Measurements from ENCODE around the gene LHPP.

Gene LHPP

DNA sequence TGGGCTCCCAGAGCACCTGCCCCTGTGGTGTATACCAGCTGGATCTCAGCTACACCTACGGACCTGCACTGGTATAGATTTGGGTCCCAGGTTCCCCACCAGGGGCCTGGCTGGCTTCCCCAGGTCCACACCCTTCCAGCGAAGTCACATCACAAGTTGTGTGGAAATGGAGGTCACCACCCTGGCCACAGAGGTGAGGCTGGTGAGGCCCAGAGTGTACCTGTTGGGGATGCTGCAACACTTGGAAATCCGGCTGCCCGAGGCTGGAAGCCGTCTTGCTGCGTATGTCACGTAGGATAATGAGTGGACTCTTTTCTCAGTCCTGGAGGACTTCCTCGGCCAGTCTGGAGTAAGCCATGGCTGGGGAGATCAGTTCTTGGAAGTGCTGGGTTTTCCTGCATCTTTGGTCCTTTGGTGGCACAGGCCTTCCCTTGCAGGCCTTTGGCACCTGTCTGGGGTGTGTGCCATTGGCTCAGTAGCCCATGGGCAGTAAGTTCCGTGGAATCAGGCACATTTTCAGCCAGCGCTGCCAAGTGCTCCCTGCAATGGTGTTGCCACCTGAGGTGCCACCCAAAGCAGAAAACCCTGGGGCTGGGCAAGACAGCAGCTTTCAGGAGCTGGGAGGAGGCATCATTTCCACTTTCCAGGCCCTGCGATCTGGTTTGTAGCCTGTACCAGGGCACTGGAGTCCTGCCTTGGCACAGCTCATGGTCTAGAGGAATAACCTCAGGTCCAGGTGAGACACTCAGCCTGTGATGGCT is 97.9 kb downstream of the LHPP start:
- DNase-seq = no peak

- no peak for DNase-seq
Observed at GRCh38 chr10:124560377-124561105, 98.9 kb downstream of the LHPP start.

- no peak for DNase-seq
Observed at GRCh38 chr10:124561206-124561605, 99.6 kb downstream of the LHPP start.

DNA sequence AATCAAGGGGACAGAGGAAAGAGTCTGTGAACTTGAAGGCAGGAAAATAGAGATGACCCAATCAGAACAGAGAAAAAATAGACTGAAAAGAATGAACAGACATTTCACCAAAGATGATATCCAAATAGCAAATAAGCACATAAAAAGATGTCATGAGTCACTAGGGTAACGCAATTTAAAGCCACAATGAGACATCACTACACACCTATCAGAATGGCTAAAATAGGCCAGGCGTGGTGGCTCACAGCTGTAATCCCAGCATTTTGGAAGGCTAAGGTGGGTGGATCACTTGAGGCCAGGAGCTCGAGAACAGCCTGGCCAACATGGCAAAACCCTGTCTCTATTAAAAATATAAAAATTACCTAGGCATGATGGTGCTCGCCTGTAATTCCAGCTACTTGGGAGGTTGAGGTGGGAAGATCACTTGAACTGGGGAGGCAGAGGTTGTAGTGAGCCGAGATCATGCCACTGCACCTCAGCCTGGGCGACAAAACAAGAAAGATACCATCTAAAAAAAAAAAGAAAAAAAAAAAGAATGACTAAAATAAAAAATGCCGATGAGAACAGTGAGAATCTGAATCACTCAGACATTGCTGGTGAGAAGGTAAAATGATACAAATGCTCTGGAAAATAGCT is 100.9 kb downstream of the LHPP start:
- DNase-seq = no peak

DNA sequence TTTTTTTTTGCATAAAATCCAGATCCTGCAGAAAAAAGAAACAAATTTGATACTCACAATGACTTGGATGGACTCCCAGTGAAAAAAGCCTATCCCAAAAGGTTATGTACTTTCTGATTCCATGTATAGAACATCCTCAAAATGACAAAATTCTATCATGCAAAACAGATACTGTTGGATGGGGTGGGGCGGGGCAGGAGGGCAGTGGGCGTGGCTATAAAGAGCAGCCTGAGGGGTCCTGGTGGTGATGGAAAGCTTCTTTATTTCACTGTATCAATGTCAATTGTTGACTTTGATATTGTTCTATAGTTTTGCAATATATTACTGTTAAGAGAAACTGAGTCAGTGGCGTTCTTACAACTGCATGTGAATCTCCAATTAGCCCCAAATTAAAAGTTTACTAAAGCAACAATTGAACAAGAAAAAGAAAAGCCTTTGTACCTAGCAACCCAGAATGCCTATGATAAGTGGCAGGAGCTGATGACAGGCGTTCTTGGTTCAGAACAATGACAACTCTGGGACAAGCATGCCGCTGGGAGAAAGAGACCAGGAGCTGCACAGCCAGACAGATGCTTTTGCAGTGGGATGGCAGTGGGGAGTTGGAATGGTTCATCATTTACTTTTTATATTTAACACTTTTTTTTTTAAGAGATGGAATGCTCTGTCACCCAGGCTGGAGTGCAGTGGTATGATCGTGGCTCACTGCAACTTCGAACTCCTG is 101.9 kb downstream of the LHPP start:
- DNase-seq = no peak

- no peak for DNase-seq
Observed at GRCh38 chr10:124564881-124565280, 103.3 kb downstream of the LHPP start.

- DNase-seq = peak; percentile 77
Observed at GRCh38 chr10:124565565-124566221, 104.1 kb downstream of the LHPP start.

GRCh38 chr10:124566222-124566888 is 104.7 kb downstream of the LHPP start:
- DNase-seq = no peak

GRCh38 chr10:124566981-124567835 is 105.6 kb downstream of the LHPP start:
- no peak for DNase-seq

GRCh38 chr10:124568339-124568738 is 106.7 kb downstream of the LHPP start:
- no peak for DNase-seq

GRCh38 chr10:124568848-124569622 is 107.4 kb downstream of the LHPP start:
- no peak for DNase-seq

DNA sequence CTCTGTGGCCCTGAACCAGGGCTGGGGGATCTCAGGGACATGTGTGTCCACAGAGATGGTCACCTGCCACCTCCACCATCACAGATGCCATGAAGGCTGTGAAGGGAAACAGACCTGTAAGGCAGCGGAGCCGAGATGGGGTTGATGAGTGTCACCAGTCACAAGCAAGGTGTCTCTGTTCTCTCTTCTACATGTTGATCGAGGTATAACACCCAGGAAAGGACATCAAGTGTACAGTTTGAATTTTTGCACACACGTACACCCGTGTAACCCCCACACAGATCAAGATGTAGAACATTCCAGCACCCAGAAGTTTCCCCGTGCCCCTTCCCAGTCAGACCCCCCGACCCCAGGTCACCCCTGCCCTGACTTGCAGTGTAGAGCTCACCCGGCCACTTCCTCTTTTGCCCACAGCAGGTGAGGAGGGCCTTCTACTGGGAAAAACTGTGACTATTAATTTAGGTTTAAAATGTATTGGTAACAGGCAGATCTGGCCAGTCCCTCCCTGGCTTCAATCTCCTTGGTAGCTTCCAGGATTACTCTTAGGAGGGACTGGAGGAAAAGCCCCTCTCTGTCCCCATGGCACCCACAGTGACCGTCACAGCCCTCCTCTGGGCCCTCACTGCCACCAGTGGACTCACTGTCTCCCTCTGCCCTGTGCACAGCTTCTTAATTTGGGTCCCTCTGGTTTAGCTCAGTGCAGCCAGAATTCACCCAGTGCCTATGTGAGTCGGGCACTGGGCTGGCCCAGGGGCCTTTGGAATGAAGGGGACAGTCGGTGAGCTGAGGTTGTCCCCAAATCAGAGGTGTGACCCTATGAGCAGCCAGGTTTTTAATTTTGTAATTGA is 108.2 kb downstream of the LHPP start:
- DNase-seq = no peak

DNA sequence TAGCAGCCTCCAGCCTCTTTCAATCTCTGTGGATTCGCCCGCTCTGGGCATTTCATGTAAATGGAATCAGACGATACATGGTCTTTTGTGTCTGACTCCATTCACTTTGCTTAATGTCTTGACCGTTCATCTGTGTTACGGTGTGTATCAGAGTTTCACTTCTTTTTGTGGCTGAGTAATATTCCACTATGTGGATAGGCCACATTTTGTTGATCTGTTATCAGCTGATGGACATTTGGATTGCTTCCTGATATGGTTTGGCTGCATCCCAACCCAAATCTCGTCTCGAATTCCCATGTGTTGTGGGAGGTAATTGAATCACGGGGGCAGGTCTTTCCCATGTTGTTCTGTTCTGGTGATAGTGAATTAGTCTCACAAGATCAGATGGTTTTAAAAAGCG is 109.0 kb downstream of the LHPP start:
- no peak for DNase-seq

GRCh38 chr10:124572751-124573150 is 111.1 kb downstream of the LHPP start:
- DNase-seq = no peak

DNA sequence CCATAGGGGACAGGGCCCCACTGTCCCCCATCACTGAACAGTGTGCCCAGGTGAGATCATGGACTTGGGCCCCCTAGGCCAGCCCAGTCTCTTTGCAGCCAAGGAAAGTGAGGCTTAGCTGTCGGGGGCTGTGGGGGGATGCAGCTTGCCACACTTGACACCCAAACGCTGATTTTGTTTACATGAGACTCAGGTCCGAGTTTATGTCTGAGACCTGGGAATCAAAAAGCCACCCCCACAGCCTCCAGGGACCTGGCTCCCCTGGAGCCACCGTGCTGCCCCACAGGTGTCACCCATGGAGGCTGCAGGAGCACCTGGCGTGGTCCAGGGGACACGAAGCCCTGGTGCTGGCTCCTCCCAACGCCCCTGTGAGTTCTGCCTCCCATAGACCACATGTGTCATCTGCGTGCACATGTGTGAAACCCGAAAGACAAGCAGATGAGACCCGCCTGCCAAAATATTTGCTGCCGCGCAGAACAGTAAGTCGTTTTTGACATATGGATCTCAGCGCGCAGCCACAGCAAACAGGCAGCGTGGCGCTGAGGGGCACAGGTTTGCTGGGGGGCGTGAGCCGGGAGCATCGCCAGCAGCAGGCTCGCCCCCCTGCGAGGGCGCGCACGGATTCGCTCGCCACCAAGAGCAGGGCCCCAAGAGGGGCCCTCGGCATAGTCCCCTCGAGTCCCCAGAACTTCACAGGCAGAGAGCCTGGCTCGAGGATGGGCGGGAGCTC is 112.3 kb downstream of the LHPP start:
- DNase-seq = no peak

DNA sequence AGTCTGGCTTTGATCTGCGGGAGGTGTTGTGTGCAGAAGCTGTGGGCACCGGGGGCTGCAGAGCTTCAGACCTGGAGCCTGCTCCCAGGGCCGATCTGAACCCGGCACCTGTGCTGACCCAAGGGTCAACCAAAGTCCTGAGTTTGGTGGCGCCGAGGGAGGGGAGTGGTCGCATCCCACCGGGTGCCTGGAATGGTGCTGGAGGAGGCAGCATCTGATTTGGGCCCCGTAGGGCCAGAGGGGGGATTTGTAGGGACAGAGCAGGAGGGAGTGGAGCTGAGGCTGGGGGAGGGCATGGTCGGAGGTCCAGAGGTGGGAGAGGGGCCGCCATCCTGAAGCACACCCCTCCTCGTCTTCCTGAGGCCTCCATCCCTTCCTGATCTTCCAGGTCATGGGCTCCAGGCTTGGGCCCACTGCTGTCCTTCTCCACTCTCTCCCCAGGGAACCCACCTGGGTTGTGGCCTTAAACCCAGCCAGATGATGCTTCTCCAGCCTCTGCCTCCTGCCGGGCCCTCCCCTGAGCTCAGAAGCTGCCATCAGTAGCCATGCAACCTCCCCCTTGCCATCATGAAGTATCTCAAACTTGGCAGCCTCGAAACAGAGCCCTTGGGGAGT is 112.9 kb downstream of the LHPP start:
- DNase-seq = no peak

GRCh38 chr10:124575107-124576035 is 113.7 kb downstream of the LHPP start:
- DNase-seq = no peak

All from NCI-H1092 treated with DMSO at 0.1 percent for 48 hours (cell line).